ENCODE results near the gene BRMS1L. TPM values are rescaled to one million over a fixed set of nuclear protein-coding genes. Genes with fewer than 3 reads are reported as not detected.
"Not testable (repeated sequence)": the region's sequence is repeated elsewhere in the genome, so short reads cannot be mapped to it uniquely, and the experiment has no call there.

Gene BRMS1L
- total RNA-seq, 2 experiments from 2014 or later, result 4.3 to 5.5 TPM

DNA sequence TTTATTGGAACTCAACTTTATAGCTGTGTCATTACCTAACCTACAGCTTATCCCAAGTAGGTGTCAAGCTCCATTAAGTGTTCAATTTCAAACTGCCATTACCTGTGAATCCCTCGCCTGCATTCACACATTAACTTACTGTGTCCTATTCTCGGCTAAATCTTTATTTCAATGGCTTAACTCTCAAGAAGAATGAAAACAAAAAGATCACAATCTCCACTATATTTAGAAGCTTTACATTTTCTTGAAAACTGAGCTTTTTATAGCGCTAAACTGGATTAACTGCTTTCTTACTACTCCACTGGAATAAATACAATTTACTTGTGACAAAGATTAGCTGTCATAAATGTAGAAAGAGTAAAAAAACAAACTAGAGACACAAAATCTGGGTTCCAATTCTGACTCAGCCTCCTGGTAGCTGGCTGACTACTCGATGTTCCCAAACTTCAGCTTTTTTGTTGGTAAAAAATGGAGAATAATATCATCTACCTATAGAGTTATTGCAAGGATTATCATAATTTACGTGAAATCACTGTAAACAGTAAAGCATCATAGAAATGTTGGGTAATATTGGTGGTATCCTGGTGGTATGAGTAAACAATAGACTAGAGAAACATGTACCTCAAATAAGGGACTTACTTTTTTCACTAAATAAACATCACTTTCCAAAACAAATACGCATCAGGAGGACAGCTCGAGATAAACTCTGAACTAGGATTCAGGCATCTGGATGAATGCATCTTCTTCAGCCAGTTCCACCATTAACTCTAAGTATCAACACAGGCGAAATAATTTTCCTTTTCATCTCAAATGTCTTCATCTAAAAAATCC lies 18.8 kb upstream of the BRMS1L start:
- H3K4me1 Mint-ChIP-seq (ENCODE audit: low read depth), result peaks cover 28% of the 10 kb centered on the region
- ChIA-PET CTCF (interaction anchor here (0.7 to 2.5 kb wide), 5 partner anchors 11 to 763 kb away, joined by 3 to 15 read pairs (median 4); partner anchors contain the start of gene BRMS1L), POLR2A (no interaction called here)
- no peaks in the 10 kb centered on the region for H3K27me3 Mint-ChIP-seq
- no peaks in the 10 kb centered on the region for H3K9me3 Mint-ChIP-seq
- peaks cover 5% of the 10 kb centered on the region for H3K36me3 Mint-ChIP-seq (ENCODE audit: low read depth)
- TF ChIP-seq, protein P1, sequence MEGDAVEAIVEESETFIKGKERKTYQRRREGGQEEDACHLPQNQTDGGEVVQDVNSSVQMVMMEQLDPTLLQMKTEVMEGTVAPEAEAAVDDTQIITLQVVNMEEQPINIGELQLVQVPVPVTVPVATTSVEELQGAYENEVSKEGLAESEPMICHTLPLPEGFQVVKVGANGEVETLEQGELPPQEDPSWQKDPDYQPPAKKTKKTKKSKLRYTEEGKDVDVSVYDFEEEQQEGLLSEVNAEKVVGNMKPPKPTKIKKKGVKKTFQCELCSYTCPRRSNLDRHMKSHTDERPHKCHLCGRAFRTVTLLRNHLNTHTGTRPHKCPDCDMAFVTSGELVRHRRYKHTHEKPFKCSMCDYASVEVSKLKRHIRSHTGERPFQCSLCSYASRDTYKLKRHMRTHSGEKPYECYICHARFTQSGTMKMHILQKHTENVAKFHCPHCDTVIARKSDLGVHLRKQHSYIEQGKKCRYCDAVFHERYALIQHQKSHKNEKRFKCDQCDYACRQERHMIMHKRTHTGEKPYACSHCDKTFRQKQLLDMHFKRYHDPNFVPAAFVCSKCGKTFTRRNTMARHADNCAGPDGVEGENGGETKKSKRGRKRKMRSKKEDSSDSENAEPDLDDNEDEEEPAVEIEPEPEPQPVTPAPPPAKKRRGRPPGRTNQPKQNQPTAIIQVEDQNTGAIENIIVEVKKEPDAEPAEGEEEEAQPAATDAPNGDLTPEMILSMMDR (IDR thresholded peaks at IDR 0.05), result no peak
- peak overlapping the region; percentile 66 for H3K27ac Mint-ChIP-seq
- DNase-seq (no peak), ATAC-seq (no peak)
- H3K4me3 Mint-ChIP-seq, result peak overlapping the region; percentile 99
- intact Hi-C loops (cut with micrococcal nuclease), result loop anchor here (10.0 kb wide), 1 partner anchor 63 kb away; no protein-coding TSS in a partner anchor

DNA sequence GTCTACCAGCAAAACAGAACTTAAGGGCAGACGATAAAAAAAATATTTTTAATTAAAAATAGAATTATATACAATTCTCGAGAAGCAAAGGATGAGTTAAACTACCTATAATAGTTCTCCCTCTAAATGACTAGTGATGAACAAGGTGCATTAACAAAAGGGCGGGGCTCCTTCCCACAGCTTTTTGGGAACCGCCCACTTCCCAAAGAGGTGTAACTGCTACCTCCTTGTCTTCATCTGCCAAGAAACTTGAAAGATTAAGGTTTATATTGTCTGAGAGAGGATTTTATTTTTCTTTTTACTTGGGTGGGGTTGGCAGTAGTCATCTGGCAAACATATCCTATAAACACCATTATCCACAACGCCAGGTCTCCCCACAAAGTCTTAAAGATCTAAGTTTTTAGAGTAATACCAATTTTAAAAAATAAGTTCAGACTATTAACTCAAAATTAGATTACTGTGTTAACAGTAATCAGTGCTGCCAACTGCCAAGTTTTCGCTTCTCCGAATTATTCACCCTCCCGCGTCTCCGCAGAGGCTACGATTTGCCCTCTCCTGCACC lies 18.0 kb upstream of the BRMS1L start:
- Mint-ChIP-seq H3K36me3 (ENCODE audit: low read depth) (peaks cover 2% of the 10 kb centered on the region), H3K27ac (peak overlapping the region; percentile 97), H3K27me3 (no peaks in the 10 kb centered on the region), H3K4me1 (ENCODE audit: low read depth) (peaks cover 21% of the 10 kb centered on the region), H3K4me3 (peak overlapping the region; percentile 99), H3K9me3 (no peaks in the 10 kb centered on the region)
- TF ChIP-seq, protein P1 (IDR thresholded peaks at IDR 0.05), result no peak
- ChIA-PET POLR2A (no interaction called here), CTCF (interaction anchor here (0.7 to 2.5 kb wide), 4 partner anchors 10 to 764 kb away, joined by 3 to 15 read pairs (median 4); partner anchors contain the start of gene BRMS1L)
- intact Hi-C loops (cut with micrococcal nuclease), result loop anchor here (10.0 kb wide), 1 partner anchor 63 kb away; no protein-coding TSS in a partner anchor
- DNase-seq, result peak; percentile 46
- ATAC-seq, result no peak

DNA sequence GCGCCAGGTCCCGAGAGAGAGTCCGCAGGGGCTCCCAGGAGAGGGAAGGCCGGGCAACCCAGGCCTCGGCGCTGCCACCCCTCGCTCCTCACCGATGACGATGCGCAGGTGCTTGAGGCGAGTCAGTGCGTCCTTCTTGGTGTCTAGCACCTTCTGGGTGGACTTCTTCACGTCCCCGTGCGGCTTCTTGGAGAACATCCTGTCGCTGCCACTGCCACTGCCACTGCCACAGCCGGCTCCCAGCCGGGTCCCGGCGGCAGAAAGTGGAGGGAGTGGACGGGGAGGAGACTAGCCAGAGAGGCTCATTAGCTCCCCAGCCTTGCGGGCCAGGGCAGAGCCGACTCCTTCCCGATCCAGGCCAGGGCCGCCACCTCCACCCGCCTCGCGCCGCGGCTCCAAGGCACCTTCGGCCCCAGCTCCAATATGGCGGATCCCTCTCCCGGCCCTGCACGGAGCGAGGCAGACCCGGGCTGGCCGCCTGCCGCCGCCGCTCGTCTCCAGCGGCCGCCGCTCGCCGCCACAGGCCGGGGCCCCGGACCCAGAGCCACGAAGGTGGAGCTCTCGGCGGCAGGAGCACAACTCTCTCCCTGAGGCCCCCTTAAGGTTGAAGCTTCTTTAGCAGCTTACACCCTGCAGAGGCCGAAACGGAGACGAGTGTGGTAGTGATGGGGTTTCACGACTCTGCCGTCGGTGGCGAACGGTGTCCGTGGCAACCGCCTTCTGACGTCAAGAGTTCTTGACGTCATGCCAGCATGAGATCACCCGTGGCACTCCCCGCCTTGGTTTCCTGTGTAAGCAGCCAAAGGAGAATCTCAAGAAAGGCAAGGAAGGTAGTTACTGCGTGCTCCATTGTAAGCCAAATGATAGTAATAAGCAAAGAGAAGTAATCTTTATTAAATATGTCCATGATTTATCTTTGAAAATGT lies 17.2 kb upstream of the BRMS1L start, which contains the start of gene RALGAPA1:
Gene RALGAPA1 (minus strand): TSS at position 658 of the 926 bp plus-strand sequence. CDS start 460 bp downstream, at position 198.
- peaks cover 20% of the 10 kb centered on the region for H3K4me1 Mint-ChIP-seq (ENCODE audit: low read depth)

DNA sequence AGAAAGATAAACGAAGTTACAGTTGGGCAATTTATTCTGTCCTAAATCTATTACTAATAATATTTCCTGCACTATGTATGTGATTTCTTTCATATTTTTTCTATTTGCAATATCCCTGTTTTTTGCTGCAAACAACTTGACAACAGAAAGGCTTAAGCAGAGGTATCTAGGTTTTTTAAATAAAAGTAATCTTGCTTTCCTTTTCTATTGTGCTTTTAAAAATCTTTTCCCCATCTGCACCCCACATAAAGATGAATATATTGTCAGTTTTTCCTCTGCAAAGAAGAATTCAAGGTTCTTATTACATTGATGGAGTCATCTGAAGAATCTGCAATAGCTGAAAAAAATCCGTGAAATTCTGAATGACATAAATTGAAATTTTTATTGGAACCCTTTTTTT lies 16.5 kb upstream of the BRMS1L start:
- no peaks in the 10 kb centered on the region for H3K27me3 Mint-ChIP-seq
- no peaks in the 10 kb centered on the region for H3K9me3 Mint-ChIP-seq
- ChIA-PET CTCF (interaction anchor here (0.6 to 1.5 kb wide), 3 partner anchors 11 to 333 kb away, joined by 3 to 7 read pairs (median 4); no protein-coding TSS in a partner anchor), POLR2A (interaction anchor here (0.5 to 1.0 kb wide), 2 partner anchors 8 to 152 kb away, joined by 3 to 5 read pairs; no protein-coding TSS in a partner anchor)
- TF ChIP-seq, protein P1 (IDR thresholded peaks at IDR 0.05), result no peak
- intact Hi-C loops (cut with micrococcal nuclease), result loop anchor here (10.0 kb wide), 1 partner anchor 65 kb away; no protein-coding TSS in a partner anchor
- peak overlapping the region; percentile 99 for H3K4me3 Mint-ChIP-seq
- H3K36me3 Mint-ChIP-seq (ENCODE audit: low read depth), result peaks cover 2% of the 10 kb centered on the region
- peak overlapping the region; percentile 67 for H3K27ac Mint-ChIP-seq
- no peak for ATAC-seq
- no peak for DNase-seq
- peaks cover 20% of the 10 kb centered on the region for H3K4me1 Mint-ChIP-seq (ENCODE audit: low read depth)

More for the DNA sequence above, 17.2 kb upstream of the BRMS1L start, which contains the start of gene RALGAPA1:
- ATAC-seq (peak; percentile 98), DNase-seq (peak; percentile 95)
- not testable (repeated sequence) for H3K9me3 Mint-ChIP-seq; H3K36me3 Mint-ChIP-seq (ENCODE audit: low read depth); H3K27me3 Mint-ChIP-seq
- intact Hi-C loops (cut with micrococcal nuclease), result loop anchor here (10.0 kb wide), 1 partner anchor 64 kb away; no protein-coding TSS in a partner anchor
- TF ChIP-seq, protein P1 (IDR thresholded peaks at IDR 0.05), result peak; percentile 44
- POLR2A ChIA-PET, result interaction anchor here (0.5 to 1.0 kb wide), 2 partner anchors 9 to 152 kb away, joined by 3 to 5 read pairs; no protein-coding TSS in a partner anchor
- H3K27ac Mint-ChIP-seq, result peak within 1 kb of the TSS; percentile 97
- peak within 1 kb of the TSS; percentile 99 for H3K4me3 Mint-ChIP-seq
- CTCF ChIA-PET, result interaction anchor here (0.6 to 1.5 kb wide), 4 partner anchors 10 to 332 kb away, joined by 3 to 7 read pairs (median 4); no protein-coding TSS in a partner anchor

All from activated CD8-positive, alpha-beta T cell treated with anti-CD3 and anti-CD28 coated beads for 36 hours (primary cell).